Stimulated activated CD8-positive, alpha-beta memory T cell treated with anti-CD3 and anti-CD28 coated beads, Interleukin-15, amount 100 ng/mL, for 24 hours (primary cell): Measurements from ENCODE around the gene CETP.

ENCODE experiments used
- DNase-seq: peaks from one replicate; pipeline ENCODE4 v3.0.0-alpha.2; 2020; ENCODE audit warnings: low read depth

Gene CETP

GRCh38 chr16:57023541-57024249 is 61.9 kb downstream of the CETP start:
- DNase-seq = no peak

- DNase-seq = no peak
Measured at GRCh38 chr16:57024894-57025680, 63.3 kb downstream of the CETP start.

GRCh38 chr16:57025941-57026777 is 64.4 kb downstream of the CETP start:
- no peak for DNase-seq

GRCh38 chr16:57026778-57027062 is 65.0 kb downstream of the CETP start:
- DNase-seq = no peak

GRCh38 chr16:57027067-57027466 is 65.3 kb downstream of the CETP start:
- DNase-seq = no peak

- no peak for DNase-seq
Measured at GRCh38 chr16:57028086-57028485, 66.3 kb downstream of the CETP start.

- DNase-seq = no peak
Measured at GRCh38 chr16:57029161-57030160, 67.7 kb downstream of the CETP start.

- no peak for DNase-seq
Measured at GRCh38 chr16:57030346-57030902, 68.7 kb downstream of the CETP start.

- DNase-seq = no peak
Measured at GRCh38 chr16:57031156-57031555, 69.4 kb downstream of the CETP start.

GRCh38 chr16:57032346-57032745 is 70.6 kb downstream of the CETP start:
- DNase-seq = no peak

- no peak for DNase-seq
Measured at GRCh38 chr16:57032931-57033330, 71.2 kb downstream of the CETP start.
